HEK293 (cell line): ENCODE measurements around the gene FCHO1.
A peak's percentile ranks its signal among the peaks of the same experiment; 100 is the strongest.

Experiments used
- INSM2 ChIP-seq: fragments of 450-650 bp; formaldehyde crosslinking; IDR thresholded peaks from 2 replicates; pipeline ENCODE4 v1.5.1; 2016; ENCODE audit warnings: missing biosample characterization, missing genetic modification characterization
- REST ChIP-seq: fragments of 450-650 bp; formaldehyde crosslinking; IDR thresholded peaks from 2 replicates; pipeline ENCODE4 v1.5.1; 2016; ENCODE audit warnings: missing biosample characterization, missing genetic modification characterization
- SCRT1 ChIP-seq: fragments of 450-650 bp; formaldehyde crosslinking; IDR thresholded peaks from 2 replicates; pipeline ENCODE4 v1.5.1; 2016; ENCODE audit warnings: missing biosample characterization, missing genetic modification characterization, borderline replicate concordance
- SP2 ChIP-seq: fragments of 450-650 bp; formaldehyde crosslinking; IDR thresholded peaks from 2 replicates; pipeline ENCODE4 v1.5.1; 2016; ENCODE audit warnings: missing biosample characterization, missing genetic modification characterization
- ZNF138 ChIP-seq: fragments of 450-650 bp; formaldehyde crosslinking; IDR thresholded peaks from 2 replicates; pipeline ENCODE4 v1.5.1; 2016; ENCODE audit warnings: missing biosample characterization, missing genetic modification characterization, borderline replicate concordance
- ZNF148 ChIP-seq: fragments of 450-650 bp; formaldehyde crosslinking; IDR thresholded peaks from 2 replicates; pipeline ENCODE4 v1.5.0; 2017; ENCODE audit warnings: missing biosample characterization, missing genetic modification characterization, borderline replicate concordance
- ZNF16 ChIP-seq: fragments of 450-650 bp; formaldehyde crosslinking; IDR thresholded peaks from 2 replicates; pipeline ENCODE4 v1.5.1; 2016; ENCODE audit warnings: low read depth, missing biosample characterization, missing genetic modification characterization
- ZNF19 ChIP-seq: fragments of 450-650 bp; formaldehyde crosslinking; IDR thresholded peaks from 2 replicates; pipeline ENCODE4; 2016; ENCODE audit warnings: missing biosample characterization, missing genetic modification characterization, low read depth
- ZNF202 ChIP-seq: fragments of 450-650 bp; formaldehyde crosslinking; IDR thresholded peaks from 2 replicates; pipeline ENCODE4 v1.5.1; 2016; ENCODE audit warnings: missing biosample characterization, missing genetic modification characterization, borderline replicate concordance
- ZNF266 ChIP-seq: fragments of 450-650 bp; formaldehyde crosslinking; IDR thresholded peaks from 2 replicates; pipeline ENCODE4 v1.5.1; 2016; ENCODE audit warnings: missing biosample characterization, missing genetic modification characterization, low read depth
- ZNF335 ChIP-seq: fragments of 450-650 bp; formaldehyde crosslinking; conservative IDR thresholded peaks from 2 replicates; pipeline ENCODE4 v1.5.1; 2016; ENCODE audit warnings: missing biosample characterization, missing genetic modification characterization
- ZNF426 ChIP-seq: fragments of 450-650 bp; formaldehyde crosslinking; IDR thresholded peaks from 2 replicates; pipeline ENCODE4 v1.5.1; 2017; ENCODE audit warnings: missing biosample characterization, missing genetic modification characterization, mild to moderate bottlenecking, inconsistent platforms, moderate library complexity
- ZNF521 ChIP-seq: fragments of 450-650 bp; formaldehyde crosslinking; IDR thresholded peaks from 2 replicates; pipeline ENCODE4 v1.5.1; 2017; ENCODE audit warnings: missing biosample characterization, mild to moderate bottlenecking, missing genetic modification characterization
- ZNF544 ChIP-seq: fragments of 450-650 bp; formaldehyde crosslinking; IDR thresholded peaks from 2 replicates; pipeline ENCODE4 v1.5.0; 2017; ENCODE audit warnings: missing biosample characterization, missing genetic modification characterization
- ZNF548 ChIP-seq: fragments of 450-650 bp; formaldehyde crosslinking; IDR thresholded peaks from 2 replicates; pipeline ENCODE4 v1.5.1; 2016; ENCODE audit warnings: missing biosample characterization, missing genetic modification characterization
- ZNF560 ChIP-seq: fragments of 450-650 bp; formaldehyde crosslinking; IDR thresholded peaks from 2 replicates; pipeline ENCODE4 v1.5.1; 2017; ENCODE audit warnings: missing biosample characterization, missing genetic modification characterization, borderline replicate concordance
- ZNF660 ChIP-seq: fragments of 450-650 bp; IDR thresholded peaks from 2 replicates; pipeline ENCODE4 v1.5.1; 2018; ENCODE audit warnings: missing biosample characterization, mild to moderate bottlenecking, missing genetic modification characterization
- ZNF776 ChIP-seq: fragments of 450-650 bp; formaldehyde crosslinking; IDR thresholded peaks from 2 replicates; pipeline ENCODE4 v1.5.0; 2017; ENCODE audit warnings: missing biosample characterization, missing genetic modification characterization, borderline replicate concordance
- ZXDB ChIP-seq: fragments of 450-650 bp; formaldehyde crosslinking; IDR thresholded peaks from 2 replicates; pipeline ENCODE4 v1.5.1; 2016; ENCODE audit warnings: missing biosample characterization, missing genetic modification characterization
- TF ChIP-seq, protein P1 (sequence below): fragments of 450-650 bp; formaldehyde crosslinking; IDR thresholded peaks from 2 replicates; pipeline ENCODE4 v1.5.1; 2016; ENCODE audit warnings: missing biosample characterization, missing genetic modification characterization
- TF ChIP-seq, protein P2 (sequence below): fragments of 450-650 bp; formaldehyde crosslinking; IDR thresholded peaks from 2 replicates; pipeline ENCODE4 v1.5.1; 2017; ENCODE audit warnings: missing biosample characterization, missing genetic modification characterization
- TF ChIP-seq, protein P3 (sequence below): fragments of 450-650 bp; formaldehyde crosslinking; IDR thresholded peaks from 2 replicates; pipeline ENCODE4 v1.5.1; 2016; ENCODE audit warnings: missing biosample characterization, missing genetic modification characterization
- TF ChIP-seq, protein P4 (sequence below): IDR thresholded peaks from 2 replicates; pipeline ENCODE4 v1.6.1; 2011; ENCODE audit warnings: mild to moderate bottlenecking, low read depth, low read length, borderline replicate concordance

The FCHO1 gene

DNA sequence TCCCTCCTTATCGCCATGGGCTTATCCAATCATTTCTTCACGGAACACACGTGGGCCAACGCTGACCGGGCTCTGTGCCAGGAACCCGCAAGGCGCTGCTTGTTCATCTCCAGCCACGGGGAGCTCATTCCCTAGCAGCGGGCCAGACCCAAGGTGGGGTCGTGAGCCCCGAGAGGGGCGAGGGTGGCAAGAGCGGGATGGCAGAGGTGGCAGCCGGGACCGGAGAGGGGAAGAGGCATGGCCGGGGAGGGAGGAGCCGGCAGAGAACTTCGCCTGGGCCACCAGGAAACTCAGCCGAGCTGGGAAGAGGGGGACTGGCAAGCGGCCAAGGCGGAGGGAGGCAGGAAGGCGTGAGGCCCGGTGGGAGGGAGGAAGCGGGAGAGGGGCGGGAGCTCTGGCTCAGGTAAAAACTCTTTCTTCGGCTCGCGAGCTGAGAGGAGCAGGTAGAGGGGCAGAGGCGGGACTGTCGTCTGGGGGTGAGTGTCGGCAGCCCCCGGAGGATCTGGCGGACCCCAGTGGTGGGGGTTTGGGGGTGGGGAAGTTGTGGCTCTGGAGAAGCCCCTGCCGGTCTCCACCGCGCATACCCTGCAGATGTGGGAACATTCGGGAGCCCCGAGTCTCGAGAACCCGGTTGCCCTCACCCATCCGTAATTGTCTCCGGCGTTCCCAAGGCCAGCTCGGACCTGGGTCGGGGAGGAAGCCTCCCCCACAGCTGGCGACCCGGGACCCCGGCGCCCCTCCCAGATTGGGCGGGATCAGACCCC lies 43.6 kb downstream of the FCHO1 start, which contains the start of gene B3GNT3 (continued):
- no peak for TF ChIP-seq ZNF16 (tag by site-specific recombination)
- no peak for TF ChIP-seq ZNF19
- TF ChIP-seq ZNF544 = no peak; the same call in 1 of the 2 replicates
- no peak for TF ChIP-seq ZNF776 (tag by site-specific recombination)
- no peak for TF ChIP-seq ZXDB (tag by site-specific recombination)
- TF ChIP-seq SP2 (tag by site-specific recombination) = peak; percentile 72
- TF ChIP-seq INSM2 = no peak
- TF ChIP-seq ZNF335 = 0 out of 2 replicates have a peak, but pooled peaks have one; percentile 35
- TF ChIP-seq, protein P1, sequence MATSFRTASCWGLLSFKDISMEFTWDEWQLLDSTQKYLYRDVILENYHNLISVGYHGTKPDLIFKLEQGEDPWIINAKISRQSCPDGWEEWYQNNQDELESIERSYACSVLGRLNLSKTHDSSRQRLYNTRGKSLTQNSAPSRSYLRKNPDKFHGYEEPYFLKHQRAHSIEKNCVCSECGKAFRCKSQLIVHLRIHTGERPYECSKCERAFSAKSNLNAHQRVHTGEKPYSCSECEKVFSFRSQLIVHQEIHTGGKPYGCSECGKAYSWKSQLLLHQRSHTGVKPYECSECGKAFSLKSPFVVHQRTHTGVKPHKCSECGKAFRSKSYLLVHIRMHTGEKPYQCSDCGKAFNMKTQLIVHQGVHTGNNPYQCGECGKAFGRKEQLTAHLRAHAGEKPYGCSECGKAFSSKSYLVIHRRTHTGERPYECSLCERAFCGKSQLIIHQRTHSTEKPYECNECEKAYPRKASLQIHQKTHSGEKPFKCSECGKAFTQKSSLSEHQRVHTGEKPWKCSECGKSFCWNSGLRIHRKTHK (tag by site-specific recombination) = no peak
- TF ChIP-seq ZNF560 = no peak
- TF ChIP-seq, protein P2, sequence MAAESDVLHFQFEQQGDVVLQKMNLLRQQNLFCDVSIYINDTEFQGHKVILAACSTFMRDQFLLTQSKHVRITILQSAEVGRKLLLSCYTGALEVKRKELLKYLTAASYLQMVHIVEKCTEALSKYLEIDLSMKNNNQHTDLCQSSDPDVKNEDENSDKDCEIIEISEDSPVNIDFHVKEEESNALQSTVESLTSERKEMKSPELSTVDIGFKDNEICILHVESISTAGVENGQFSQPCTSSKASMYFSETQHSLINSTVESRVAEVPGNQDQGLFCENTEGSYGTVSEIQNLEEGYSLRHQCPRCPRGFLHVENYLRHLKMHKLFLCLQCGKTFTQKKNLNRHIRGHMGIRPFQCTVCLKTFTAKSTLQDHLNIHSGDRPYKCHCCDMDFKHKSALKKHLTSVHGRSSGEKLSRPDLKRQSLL (tag by site-specific recombination) = no peak
- no peak for TF ChIP-seq ZNF660 (tag by site-specific recombination)
- TF ChIP-seq, protein P3, sequence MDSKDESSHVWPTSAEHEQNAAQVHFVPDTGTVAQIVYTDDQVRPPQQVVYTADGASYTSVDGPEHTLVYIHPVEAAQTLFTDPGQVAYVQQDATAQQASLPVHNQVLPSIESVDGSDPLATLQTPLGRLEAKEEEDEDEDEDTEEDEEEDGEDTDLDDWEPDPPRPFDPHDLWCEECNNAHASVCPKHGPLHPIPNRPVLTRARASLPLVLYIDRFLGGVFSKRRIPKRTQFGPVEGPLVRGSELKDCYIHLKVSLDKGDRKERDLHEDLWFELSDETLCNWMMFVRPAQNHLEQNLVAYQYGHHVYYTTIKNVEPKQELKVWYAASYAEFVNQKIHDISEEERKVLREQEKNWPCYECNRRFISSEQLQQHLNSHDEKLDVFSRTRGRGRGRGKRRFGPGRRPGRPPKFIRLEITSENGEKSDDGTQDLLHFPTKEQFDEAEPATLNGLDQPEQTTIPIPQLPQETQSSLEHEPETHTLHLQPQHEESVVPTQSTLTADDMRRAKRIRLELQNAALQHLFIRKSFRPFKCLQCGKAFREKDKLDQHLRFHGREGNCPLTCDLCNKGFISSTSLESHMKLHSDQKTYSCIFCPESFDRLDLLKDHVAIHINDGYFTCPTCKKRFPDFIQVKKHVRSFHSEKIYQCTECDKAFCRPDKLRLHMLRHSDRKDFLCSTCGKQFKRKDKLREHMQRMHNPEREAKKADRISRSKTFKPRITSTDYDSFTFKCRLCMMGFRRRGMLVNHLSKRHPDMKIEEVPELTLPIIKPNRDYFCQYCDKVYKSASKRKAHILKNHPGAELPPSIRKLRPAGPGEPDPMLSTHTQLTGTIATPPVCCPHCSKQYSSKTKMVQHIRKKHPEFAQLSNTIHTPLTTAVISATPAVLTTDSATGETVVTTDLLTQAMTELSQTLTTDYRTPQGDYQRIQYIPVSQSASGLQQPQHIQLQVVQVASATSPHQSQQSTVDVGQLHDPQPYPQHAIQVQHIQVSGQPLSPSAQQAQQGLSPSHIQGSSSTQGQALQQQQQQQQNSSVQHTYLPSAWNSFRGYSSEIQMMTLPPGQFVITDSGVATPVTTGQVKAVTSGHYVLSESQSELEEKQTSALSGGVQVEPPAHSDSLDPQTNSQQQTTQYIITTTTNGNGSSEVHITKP = no peak
- TF ChIP-seq ZNF202 (tag by site-specific recombination) = no peak
- TF ChIP-seq SCRT1 (tag by site-specific recombination) = no peak
- no peak for TF ChIP-seq ZNF426 (tag by site-specific recombination)
- no peak for TF ChIP-seq ZNF138 (tag by site-specific recombination)
- no peak for TF ChIP-seq ZNF148 (tag by site-specific recombination)
- no peak for TF ChIP-seq ZNF548 (tag by site-specific recombination)
- no peak for TF ChIP-seq ZNF266 (tag by site-specific recombination)
- TF ChIP-seq ZNF521 (tag by site-specific recombination) = no peak
- TF ChIP-seq, protein P4, sequence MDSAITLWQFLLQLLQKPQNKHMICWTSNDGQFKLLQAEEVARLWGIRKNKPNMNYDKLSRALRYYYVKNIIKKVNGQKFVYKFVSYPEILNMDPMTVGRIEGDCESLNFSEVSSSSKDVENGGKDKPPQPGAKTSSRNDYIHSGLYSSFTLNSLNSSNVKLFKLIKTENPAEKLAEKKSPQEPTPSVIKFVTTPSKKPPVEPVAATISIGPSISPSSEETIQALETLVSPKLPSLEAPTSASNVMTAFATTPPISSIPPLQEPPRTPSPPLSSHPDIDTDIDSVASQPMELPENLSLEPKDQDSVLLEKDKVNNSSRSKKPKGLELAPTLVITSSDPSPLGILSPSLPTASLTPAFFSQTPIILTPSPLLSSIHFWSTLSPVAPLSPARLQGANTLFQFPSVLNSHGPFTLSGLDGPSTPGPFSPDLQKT = no peak
- TF ChIP-seq REST (tag by site-specific recombination) = no peak
